HG02981 (cell line): ENCODE measurements around the gene PAK3.

Experiments
- ATAC-seq: cut with Tn5 transposase; IDR thresholded peaks from one replicate; pipeline ENCODE4 v1.9.1; 2021; ENCODE audit warnings: mild to moderate bottlenecking, moderate library complexity; ENCODE audit not compliant: unreplicated experiment

The PAK3 gene

GRCh38 chrX:111095974-111096895 is at the start of gene PAK3:
Gene PAK3 (plus strand): TSS chrX:111096191. CDS start chrX:111123104, 26,913 bp downstream.
- ATAC-seq, result no peak

GRCh38 chrX:111047575-111047974 is 48.4 kb upstream of the PAK3 start:
- no peak for ATAC-seq

DNA sequence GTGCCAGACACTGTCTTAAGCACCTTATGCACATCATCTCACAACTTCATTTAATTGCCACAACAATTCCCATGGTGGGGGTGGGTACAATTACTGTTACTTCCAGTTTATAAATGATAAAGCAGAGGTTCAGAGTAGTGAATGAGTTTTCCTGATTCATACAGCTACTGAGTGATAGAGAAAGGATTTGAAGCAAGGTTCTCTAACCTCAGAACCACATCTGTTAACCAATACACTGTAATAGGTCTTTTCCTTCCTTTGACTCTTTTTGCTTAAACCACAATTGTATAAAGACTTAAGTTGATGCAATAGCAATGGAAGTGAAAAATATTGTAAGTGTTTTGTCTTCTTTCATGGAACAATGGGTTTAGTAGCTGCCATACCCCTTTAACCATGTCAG is 43.5 kb upstream of the PAK3 start:
- no peak for ATAC-seq

- ATAC-seq, result no peak
These were observed 24.3 kb upstream of the PAK3 start for GRCh38 chrX:111071542-111072277.

- ATAC-seq, result no peak
These were observed 12.9 kb upstream of the PAK3 start for GRCh38 chrX:111083081-111083480.

DNA sequence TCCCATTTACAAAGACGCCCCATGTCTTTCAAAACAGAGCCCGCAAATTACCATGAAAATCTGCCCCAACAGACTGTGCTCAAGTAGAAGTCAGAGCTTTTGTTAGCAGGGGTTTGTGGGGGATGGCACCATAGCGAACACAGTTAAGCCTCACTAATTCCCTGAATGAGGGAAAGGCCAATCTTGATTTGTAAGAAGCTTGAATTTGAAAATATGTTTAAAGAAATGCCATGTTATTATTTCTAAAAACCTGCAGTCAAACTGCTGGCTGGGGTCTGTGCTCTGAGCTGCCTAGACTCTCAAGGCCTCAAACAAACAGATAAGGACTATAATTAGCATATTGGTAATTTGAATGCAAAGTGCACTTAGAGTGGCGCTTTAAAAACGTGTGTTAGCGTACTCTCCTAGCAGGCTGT is 9.4 kb upstream of the PAK3 start:
- no peak for ATAC-seq

DNA sequence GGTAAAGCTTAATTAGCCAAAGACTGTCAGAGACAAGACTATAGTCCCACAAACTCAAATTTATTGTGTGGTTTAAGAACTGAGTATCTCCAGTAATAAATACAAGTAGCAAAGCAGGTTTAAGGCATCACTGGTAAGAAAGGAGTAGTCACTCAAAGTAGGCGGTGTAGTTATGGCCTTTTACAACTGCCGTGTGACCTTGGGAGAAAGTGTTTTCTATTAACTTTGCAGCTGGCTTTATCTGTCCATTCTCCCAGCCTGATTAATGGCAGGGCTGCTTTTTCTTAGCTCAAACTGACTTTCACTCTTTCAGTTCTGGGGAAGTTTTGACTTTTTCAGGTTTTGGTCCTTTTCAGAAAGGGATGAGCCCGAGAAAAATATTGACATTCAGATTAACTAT is 7.4 kb upstream of the PAK3 start:
- ATAC-seq, result no peak

GRCh38 chrX:111090458-111090857 is 5.5 kb upstream of the PAK3 start:
- no peak for ATAC-seq

DNA sequence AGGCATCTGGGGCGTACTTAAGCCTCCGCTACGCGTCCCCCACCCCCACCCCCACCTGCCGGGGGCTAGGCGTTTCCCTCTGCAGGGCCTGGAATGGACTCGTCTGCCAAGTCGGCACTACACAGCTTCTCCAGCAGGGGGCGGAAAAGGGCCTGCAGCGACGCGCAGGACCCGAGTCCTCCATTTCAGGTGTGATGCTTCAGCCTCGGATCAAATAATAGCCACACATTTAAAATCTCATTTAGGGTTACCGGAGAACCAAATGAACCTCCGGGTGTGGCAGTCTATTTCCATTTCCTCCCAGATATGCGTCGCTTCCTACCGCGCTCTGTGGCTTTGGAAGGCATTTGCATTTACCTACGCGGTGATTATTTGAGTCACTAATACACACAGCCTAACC is 2.9 kb downstream of the PAK3 start:
- ATAC-seq, result peak; percentile 61

DNA sequence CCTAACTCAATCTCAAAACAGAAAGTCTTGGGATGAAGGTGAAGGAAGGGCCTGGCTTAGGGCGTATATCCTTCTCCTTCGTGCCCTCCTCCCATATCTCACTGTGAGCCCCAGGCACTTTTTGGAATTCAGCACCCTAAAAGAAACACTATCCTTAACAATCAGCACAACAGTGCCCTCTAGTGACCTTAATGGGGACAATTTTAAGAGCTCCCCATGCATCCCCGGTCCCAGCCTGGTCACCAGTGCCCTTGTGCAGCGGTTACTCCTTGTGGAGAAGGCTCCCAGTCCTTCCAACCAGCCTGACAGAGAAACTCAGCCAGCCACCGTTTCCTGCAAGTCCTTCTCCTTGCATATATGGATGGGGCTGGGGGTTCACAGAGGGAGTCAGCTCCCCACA is 4.2 kb downstream of the PAK3 start:
- peak; percentile 57 for ATAC-seq

- no peak for ATAC-seq
These were observed 5.6 kb downstream of the PAK3 start for GRCh38 chrX:111101580-111101979.

DNA sequence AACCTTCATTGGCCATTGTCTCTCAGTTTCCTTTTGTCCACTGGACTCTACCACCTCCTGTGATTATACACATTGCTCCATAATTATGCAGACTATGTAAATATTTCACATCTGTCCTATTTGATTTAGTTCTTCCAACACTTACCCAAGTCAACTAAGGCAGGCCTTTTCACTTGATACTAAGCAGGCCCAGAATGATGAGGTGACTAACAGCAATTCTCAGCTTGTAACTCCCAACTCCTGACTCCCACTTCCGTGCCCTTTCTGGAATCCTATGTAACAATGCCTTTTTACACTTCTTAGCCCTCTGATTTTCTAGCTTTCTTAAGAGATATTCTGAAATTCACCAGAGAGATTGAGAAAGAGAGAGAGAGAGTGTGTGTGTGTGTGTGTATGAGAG is 6.6 kb downstream of the PAK3 start:
- ATAC-seq, result no peak

- no peak for ATAC-seq
These were observed 7.3 kb downstream of the PAK3 start for GRCh38 chrX:111103246-111103645.

DNA sequence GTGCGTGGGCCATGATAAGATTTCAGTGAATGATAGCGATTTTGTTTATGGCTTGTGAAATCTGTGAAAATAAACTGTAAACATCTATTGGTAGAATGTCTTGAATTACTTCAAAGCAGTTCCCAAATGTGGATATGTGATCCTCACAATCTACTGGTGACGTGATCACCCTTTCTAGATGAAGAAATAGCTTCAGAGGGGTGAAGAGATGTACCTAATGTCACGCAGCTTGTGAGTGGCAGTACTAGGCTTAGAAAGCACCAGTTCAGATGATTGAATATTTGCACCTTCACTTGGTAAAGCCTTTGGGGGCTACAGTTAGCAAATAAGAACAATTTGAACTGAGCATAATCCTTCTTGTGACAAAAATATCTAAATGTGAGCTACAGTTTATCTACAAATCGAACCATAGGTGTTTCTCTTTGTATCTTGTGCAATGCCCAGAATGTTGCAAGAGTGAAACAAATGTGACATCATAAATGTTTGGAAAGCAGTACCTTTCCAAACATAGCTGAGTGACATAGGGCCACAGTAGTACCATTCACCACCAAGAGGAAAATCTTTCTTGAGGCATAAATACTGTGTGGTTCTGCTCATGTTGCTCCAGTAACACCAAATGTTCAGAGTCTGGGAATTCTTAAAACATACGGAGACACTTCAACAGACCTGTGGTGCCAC is 14.2 kb downstream of the PAK3 start:
- no peak for ATAC-seq

- ATAC-seq, result no peak
These were observed 18.8 kb downstream of the PAK3 start for GRCh38 chrX:111114806-111115205.

GRCh38 chrX:111116666-111117065 is 20.7 kb downstream of the PAK3 start:
- ATAC-seq, result no peak

GRCh38 chrX:111119341-111119740 is 23.4 kb downstream of the PAK3 start:
- no peak for ATAC-seq

- no peak for ATAC-seq
These were observed 27.1 kb downstream of the PAK3 start for GRCh38 chrX:111123125-111123524.

GRCh38 chrX:111123606-111124179 is 27.7 kb downstream of the PAK3 start:
- ATAC-seq, result no peak

DNA sequence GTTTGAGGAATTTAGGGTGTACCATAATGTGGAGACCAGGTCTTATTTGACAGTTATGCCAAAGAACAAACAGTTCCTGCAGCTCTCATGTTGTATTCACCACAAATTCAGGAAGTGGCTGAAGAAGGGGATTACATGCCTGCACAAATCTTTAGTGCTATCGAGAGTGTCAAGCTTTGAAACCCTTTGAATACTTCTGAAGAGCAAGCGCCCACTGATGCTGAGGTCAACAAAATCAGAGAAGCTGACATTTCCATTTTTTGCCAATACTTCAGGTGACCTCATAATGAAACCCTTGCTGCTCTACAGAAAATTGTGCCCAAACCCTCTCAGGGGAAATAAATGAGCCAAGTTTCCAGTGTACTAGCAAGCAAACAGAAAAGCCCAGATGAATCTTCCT is 28.4 kb downstream of the PAK3 start:
- no peak for ATAC-seq

DNA sequence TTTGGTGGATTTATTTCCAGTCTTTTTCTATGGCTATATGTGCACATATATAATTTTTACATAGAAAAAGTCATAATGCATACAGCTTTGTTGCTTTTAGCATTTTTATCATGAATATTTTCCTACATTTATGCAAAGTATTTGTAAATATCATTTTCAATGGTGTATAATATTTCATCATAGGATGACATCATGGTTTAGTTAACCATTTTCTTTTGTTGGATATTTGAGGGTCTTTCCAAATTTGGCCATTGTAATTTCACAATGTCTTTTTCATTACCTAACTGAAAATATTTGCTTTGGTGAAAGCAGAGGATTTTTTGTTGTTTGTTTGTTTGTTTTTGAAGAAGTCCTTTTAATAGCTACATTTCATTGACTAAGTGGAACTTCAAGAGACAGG is 31.0 kb downstream of the PAK3 start:
- no peak for ATAC-seq
